C4-2B (cell line): ENCODE measurements around the gene TCF7L1.

Source experiments
- CTCF ChIP-seq: fragments of 450-650 bp; conservative IDR thresholded peaks from 2 replicates; pipeline ENCODE4 v1.5.1; 2017; ENCODE audit warnings: mild to moderate bottlenecking
- ZFX ChIP-seq: fragments of 450-650 bp; IDR thresholded peaks from 2 replicates; pipeline ENCODE4 v1.6.1; 2017

- TF ChIP-seq CTCF (no peak), ZFX (no peak)
Measured at GRCh38 chr2:85132397-85132796, 795 bp upstream of the TCF7L1 start.
